Thyroid gland (tissue), 4 donors: ENCODE measurements around the gene ANKRD27.

Experiments used
- POLR2A ChIP-seq, 2 donors: fragments of 450-650 bp; IDR thresholded peaks; one replicate each; pipeline ENCODE4 v1.6.1; 2017; ENCODE audit warnings: antibody characterized with exemption in 2 of 2, mild to moderate bottlenecking in 2 of 2, moderate library complexity in 1 of 2
- TF ChIP-seq, protein P1 (sequence below), 6 experiments: fragments of 200-600 bp in 3 of 6; fragments of 450-650 bp in 3 of 6; sonication (generic) in 3 of 6; IDR thresholded peaks; one replicate each; pipeline ENCODE4 v1.5.1; 2016 to 2019; ENCODE audit warnings: antibody characterized with exemption in 6 of 6, mild to moderate bottlenecking in 2 of 6, inconsistent platforms in 1 of 6, moderate library complexity in 1 of 6

GRCh38 chr19:32709032-32709431 is 34.1 kb upstream of the ANKRD27 start:
- TF ChIP-seq, protein P1, sequence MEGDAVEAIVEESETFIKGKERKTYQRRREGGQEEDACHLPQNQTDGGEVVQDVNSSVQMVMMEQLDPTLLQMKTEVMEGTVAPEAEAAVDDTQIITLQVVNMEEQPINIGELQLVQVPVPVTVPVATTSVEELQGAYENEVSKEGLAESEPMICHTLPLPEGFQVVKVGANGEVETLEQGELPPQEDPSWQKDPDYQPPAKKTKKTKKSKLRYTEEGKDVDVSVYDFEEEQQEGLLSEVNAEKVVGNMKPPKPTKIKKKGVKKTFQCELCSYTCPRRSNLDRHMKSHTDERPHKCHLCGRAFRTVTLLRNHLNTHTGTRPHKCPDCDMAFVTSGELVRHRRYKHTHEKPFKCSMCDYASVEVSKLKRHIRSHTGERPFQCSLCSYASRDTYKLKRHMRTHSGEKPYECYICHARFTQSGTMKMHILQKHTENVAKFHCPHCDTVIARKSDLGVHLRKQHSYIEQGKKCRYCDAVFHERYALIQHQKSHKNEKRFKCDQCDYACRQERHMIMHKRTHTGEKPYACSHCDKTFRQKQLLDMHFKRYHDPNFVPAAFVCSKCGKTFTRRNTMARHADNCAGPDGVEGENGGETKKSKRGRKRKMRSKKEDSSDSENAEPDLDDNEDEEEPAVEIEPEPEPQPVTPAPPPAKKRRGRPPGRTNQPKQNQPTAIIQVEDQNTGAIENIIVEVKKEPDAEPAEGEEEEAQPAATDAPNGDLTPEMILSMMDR (IDR thresholded peaks at IDR 0.05) = no peak
- TF ChIP-seq POLR2A (IDR thresholded peaks at IDR 0.05) = no peak
